HCT116 (cell line): ENCODE results near the gene C1QTNF9B. TPM values are rescaled to one million over a fixed set of nuclear protein-coding genes. Genes with fewer than 3 reads are reported as not detected.

Source experiments
- ATAC-seq: fragments of 200-7000 bp; cut with Tn5 transposase; 2 replicates; pipeline ENCODE4 v1.9.1; 2020; ENCODE audit warnings: mild to moderate bottlenecking, moderate library complexity
- BruUV-seq: library from RNA; stranded (reverse); fragments of 400-500 nt; replicated peaks from 2 replicates; lab custom pipeline; 2021; lab: Mats Ljungman, UMichigan
- CTCF ChIA-PET: fragments of 300-600 bp; sonication (Branson Sonifier 250); formaldehyde crosslinking; loops from one replicate; lab custom pipeline; 2021; ENCODE audit warnings: antibody characterized with exemption; lab: Charles Lee
- POLR2A ChIA-PET: fragments of 300-600, 350-600 bp; sonication (Branson Sonifier 250); formaldehyde crosslinking; loops from one replicate; lab custom pipeline; 2021; ENCODE audit warnings: antibody characterized with exemption; lab: Charles Lee
- RAD21 ChIA-PET, 2 experiments: fragments of 300-600 bp; sonication (Branson Sonifier 250); formaldehyde crosslinking; loops; one replicate each; lab custom pipeline; 2023; ENCODE audit warnings: low total read pairs in 2 of 2; ENCODE audit not compliant: uncharacterized antibody in 2 of 2, unreplicated experiment in 2 of 2, low non-redundant PET in 1 of 2; lab: Charles Lee
- DNase-seq: peaks from one replicate; pipeline ENCODE4 v3.0.0-alpha.2; 2010; ENCODE audit warnings: low read depth, low spot score
- H2AFZ ChIP-seq: fragments of 200-600 bp; shearing (Covaris generic), sonication (generic); 2 replicates; pipeline ENCODE4 v1.6.1; 2017; ENCODE audit warnings: low read depth, mixed run types, mixed read lengths, antibody characterized with exemption, low read length; ENCODE audit not compliant: poor library complexity, severe bottlenecking
- H3K27ac ChIP-seq: 2 replicates; pipeline ENCODE4 v1.5.1; 2012; ENCODE audit warnings: low read depth, low read length
- H3K27me3 ChIP-seq: fragments of 200-600 bp; sonication (generic); 2 replicates; pipeline ENCODE4 v1.6.1; 2016; ENCODE audit warnings: mixed run types, low read length, mixed read lengths; ENCODE audit not compliant: insufficient read depth
- H3K36me3 ChIP-seq, 2 experiments: fragments of 200-500 bp in 1 of 2; fragments of 200-600 bp in 1 of 2; sonication (Bioruptor generic) in 1 of 2; sonication (generic) in 1 of 2; 2 replicates each; pipeline versions ENCODE4 v1.5.1 to v1.6.1; 2014 to 2016; ENCODE audit warnings: low read length in 2 of 2, inconsistent platforms in 1 of 2, mixed read lengths in 1 of 2, mixed run types in 1 of 2; ENCODE audit not compliant: insufficient read depth in 2 of 2, control insufficient read depth in 1 of 2
- H3K4me1 ChIP-seq, 2 experiments: fragments of 200-600 bp in 1 of 2; sonication (generic) in 1 of 2; 2 replicates each; pipeline versions ENCODE4 v1.5.1 to v1.6.1; 2012 to 2017; ENCODE audit warnings: low read length in 2 of 2, inconsistent platforms in 1 of 2, mild to moderate bottlenecking in 1 of 2, mixed read lengths in 1 of 2, mixed run types in 1 of 2, moderate library complexity in 1 of 2; ENCODE audit not compliant: insufficient read depth in 2 of 2, control insufficient read depth in 1 of 2
- H3K4me2 ChIP-seq: fragments of 200-600 bp; sonication (generic); 2 replicates; pipeline ENCODE4 v1.6.1; 2017; ENCODE audit warnings: mixed run types, low read length, mixed read lengths
- H3K4me3 ChIP-seq, 2 experiments: fragments of 200-600 bp in 1 of 2; sonication (generic) in 1 of 2; replicated peaks in 1 of 2; 2 replicates each; pipeline ENCODE4 v1.5.1; 2011 to 2016; ENCODE audit warnings: low read length in 2 of 2, control low read depth in 1 of 2, low read depth in 1 of 2, mild to moderate bottlenecking in 1 of 2, mixed read lengths in 1 of 2, mixed run types in 1 of 2
- H3K79me2 ChIP-seq: fragments of 200-600 bp; sonication (generic); 2 replicates; pipeline ENCODE4 v1.6.1; 2017; ENCODE audit warnings: mild to moderate bottlenecking, mixed run types, low read length, moderate library complexity, mixed read lengths; ENCODE audit not compliant: insufficient read depth
- H3K9ac ChIP-seq: fragments of 200-600 bp; sonication (generic); 2 replicates; pipeline ENCODE4 v1.6.1; 2016; ENCODE audit warnings: low read length, mixed read lengths
- H3K9me2 ChIP-seq: fragments of 200-600 bp; sonication (generic), shearing (Covaris generic); 2 replicates; pipeline ENCODE4 v1.6.1; 2017; ENCODE audit warnings: mixed run types, mild to moderate bottlenecking, moderate library complexity; ENCODE audit not compliant: insufficient read depth
- H3K9me3 ChIP-seq, 2 experiments: fragments of 200-500 bp in 1 of 2; fragments of 200-600 bp in 1 of 2; sonication (Bioruptor generic) in 1 of 2; sonication (generic) in 1 of 2; 2 replicates each; pipeline ENCODE4 v1.6.1; 2014 to 2017; ENCODE audit warnings: low read length in 2 of 2, mixed read lengths in 2 of 2, inconsistent platforms in 1 of 2, low read depth in 1 of 2, mild to moderate bottlenecking in 1 of 2, mixed run types in 1 of 2, moderate library complexity in 1 of 2; ENCODE audit not compliant: control insufficient read depth in 1 of 2, insufficient read depth in 1 of 2
- H4K20me1 ChIP-seq: fragments of 200-600 bp; sonication (generic), shearing (Covaris generic); 2 replicates; pipeline ENCODE4 v1.6.1; 2017; ENCODE audit warnings: mixed run types, mild to moderate bottlenecking, moderate library complexity; ENCODE audit not compliant: insufficient read depth
- CBX3 ChIP-seq: IDR thresholded peaks from 2 replicates; pipeline ENCODE4 v1.6.1; 2012; ENCODE audit warnings: low read depth
- CEBPB ChIP-seq: IDR thresholded peaks from 2 replicates; pipeline ENCODE4 v1.6.1; 2012; ENCODE audit warnings: low read depth
- CTCF ChIP-seq, 3 experiments: fragments of 200-600 bp in 1 of 3; sonication (generic) in 1 of 3; IDR thresholded peaks in 2 of 3; conservative IDR thresholded peaks in 1 of 3; 2 replicates each; pipeline ENCODE4 v1.5.1; 2012 to 2017; ENCODE audit warnings: low read depth in 2 of 3, low read length in 2 of 3, antibody characterized with exemption in 1 of 3, borderline replicate concordance in 1 of 3, control low read depth in 1 of 3, mild to moderate bottlenecking in 1 of 3, mixed read lengths in 1 of 3, mixed run types in 1 of 3, moderate library complexity in 1 of 3; ENCODE audit not compliant: insufficient read depth in 1 of 3
- EGR1 ChIP-seq: IDR thresholded peaks from 2 replicates; pipeline ENCODE4 v1.6.1; 2012; ENCODE audit warnings: low read depth
- ELF1 ChIP-seq: IDR thresholded peaks from 2 replicates; pipeline ENCODE4 v1.6.1; 2012; ENCODE audit warnings: low read depth, borderline replicate concordance
- EZH2phosphoT487 ChIP-seq: fragments of 200-600 bp; IDR thresholded peaks from 2 replicates; pipeline ENCODE4 v1.6.1; 2018; ENCODE audit warnings: antibody characterized with exemption, borderline replicate concordance
- FOSL1 ChIP-seq: IDR thresholded peaks from 2 replicates; pipeline ENCODE4 v1.6.1; 2012; ENCODE audit warnings: low read depth
- JUND ChIP-seq: IDR thresholded peaks from 2 replicates; pipeline ENCODE4 v1.6.1; 2012
- POLR2A ChIP-seq: IDR thresholded peaks from 2 replicates; pipeline ENCODE4 v1.7.0; 2011; ENCODE audit warnings: borderline replicate concordance; ENCODE audit not compliant: insufficient read depth, insufficient read length; ENCODE audit errors: extremely low read depth
- POLR2AphosphoS5 ChIP-seq: IDR thresholded peaks from 2 replicates; pipeline ENCODE4 v1.6.1; 2011; ENCODE audit warnings: mild to moderate bottlenecking, low read depth, low read length, moderate library complexity
- RAD21 ChIP-seq: IDR thresholded peaks from 2 replicates; pipeline ENCODE4 v1.6.1; 2012; ENCODE audit warnings: low read depth, mild to moderate bottlenecking
- SIN3A ChIP-seq: IDR thresholded peaks from 2 replicates; pipeline ENCODE4 v1.6.1; 2012; ENCODE audit warnings: low read depth
- SP1 ChIP-seq: IDR thresholded peaks from 2 replicates; pipeline ENCODE4 v1.6.1; 2012; ENCODE audit warnings: low read depth
- SRF ChIP-seq: IDR thresholded peaks from 2 replicates; pipeline ENCODE4 v1.6.1; 2012; ENCODE audit warnings: low read depth
- TCF7L2 ChIP-seq: IDR thresholded peaks from 2 replicates; pipeline ENCODE4 v1.7.0; 2011; ENCODE audit warnings: borderline replicate concordance, inconsistent platforms; ENCODE audit not compliant: insufficient read depth, insufficient read length; ENCODE audit errors: extremely low read depth
- YY1 ChIP-seq: IDR thresholded peaks from 2 replicates; pipeline ENCODE4 v1.6.1; 2011; ENCODE audit warnings: low read length, low read depth, moderate library complexity, mild to moderate bottlenecking; ENCODE audit not compliant: insufficient replicate concordance; ENCODE audit errors: extremely low read depth
- ZFX ChIP-seq: fragments of 450-650 bp; IDR thresholded peaks from 2 replicates; pipeline ENCODE4 v1.6.1; 2017
- ZNF274 ChIP-seq: fragments of 200-500 bp; sonication (Bioruptor generic); IDR thresholded peaks from 2 replicates; pipeline ENCODE4 v1.6.1; 2014; ENCODE audit warnings: mild to moderate bottlenecking, low read depth, low read length, inconsistent platforms
- intact Hi-C: fragments of 100-400 bp; cut with micrococcal nuclease; formaldehyde crosslinking; loops from 2 replicates; pipeline ENCODE4 v1.10.0; 2022
- total RNA-seq: library from RNA; stranded (reverse); gene quantifications from one replicate; pipeline ENCODE4 v1.2.1, GENCODE V29; 2021; ENCODE audit not compliant: unreplicated experiment
- TF ChIP-seq, protein P1 (sequence below): IDR thresholded peaks from 2 replicates; pipeline ENCODE4 v1.6.1; 2012
- TF ChIP-seq, protein P2 (sequence below): IDR thresholded peaks from 2 replicates; pipeline ENCODE4 v1.6.1; 2011; ENCODE audit warnings: mild to moderate bottlenecking, low read length, moderate library complexity; ENCODE audit not compliant: insufficient replicate concordance; ENCODE audit errors: extremely low read depth
- TF ChIP-seq, protein P3 (sequence below): IDR thresholded peaks from 2 replicates; pipeline ENCODE4 v1.6.1; 2012

C1QTNF9B gene
- total RNA-seq, 1 experiment from 2014 or later = not detected

- TF ChIP-seq ZNF274 (no peak), FOSL1 (no peak), POLR2AphosphoS5 (no peak), SP1 (no peak), SRF (no peak), POLR2A (no peak), EGR1 (no peak), RAD21 (no peak), JUND (no peak), CBX3 (no peak), CEBPB (no peak)
- TF ChIP-seq, protein P1, sequence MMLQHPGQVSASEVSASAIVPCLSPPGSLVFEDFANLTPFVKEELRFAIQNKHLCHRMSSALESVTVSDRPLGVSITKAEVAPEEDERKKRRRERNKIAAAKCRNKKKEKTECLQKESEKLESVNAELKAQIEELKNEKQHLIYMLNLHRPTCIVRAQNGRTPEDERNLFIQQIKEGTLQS = no peak
Measured at GRCh38 chr13:23945612-23946011, 48.3 kb upstream of the C1QTNF9B start (continued).

- Histone ChIP-seq H3K4me2 (no peak overlapping the region), H2AFZ (no peak overlapping the region), H3K27ac (no peak overlapping the region), H3K27me3 (peaks cover 7% of the 10 kb centered on the region; the same call in 1 of the 2 replicates), H3K4me3 (no peak overlapping the region), H3K79me2 (no peaks in the 10 kb centered on the region), H3K9me3 (no peaks in the 10 kb centered on the region), H3K36me3 (no peaks in the 10 kb centered on the region), H3K4me1 (no peaks in the 10 kb centered on the region), H3K9me2 (no peaks in the 10 kb centered on the region), H4K20me1 (no peaks in the 10 kb centered on the region), H3K9ac (no peak overlapping the region)
- intact Hi-C loops = no loop called here
- POLR2A ChIA-PET = no interaction called here
- RAD21 ChIA-PET = no interaction called here
- no peak for DNase-seq
- TF ChIP-seq ZFX = no peak
- no peak for TF ChIP-seq ZNF274
- no peak for TF ChIP-seq EZH2phosphoT487
- no peak for TF ChIP-seq CBX3
- TF ChIP-seq YY1 = no peak
- no peak for TF ChIP-seq CTCF (IDR thresholded peaks at IDR 0.05 in 2 of 3, conservative IDR thresholded peaks at IDR 0.05 in 1 of 3; ENCODE audit: borderline replicate concordance in 1 of 3, insufficient read depth in 1 of 3, low read depth in 2 of 3, low read length in 2 of 3)
- no peak for TF ChIP-seq SP1
- TF ChIP-seq EGR1 = no peak
- TF ChIP-seq SRF = no peak
- TF ChIP-seq SIN3A = no peak
- TF ChIP-seq RAD21 = no peak
- TF ChIP-seq JUND = no peak
- TF ChIP-seq, protein P2, sequence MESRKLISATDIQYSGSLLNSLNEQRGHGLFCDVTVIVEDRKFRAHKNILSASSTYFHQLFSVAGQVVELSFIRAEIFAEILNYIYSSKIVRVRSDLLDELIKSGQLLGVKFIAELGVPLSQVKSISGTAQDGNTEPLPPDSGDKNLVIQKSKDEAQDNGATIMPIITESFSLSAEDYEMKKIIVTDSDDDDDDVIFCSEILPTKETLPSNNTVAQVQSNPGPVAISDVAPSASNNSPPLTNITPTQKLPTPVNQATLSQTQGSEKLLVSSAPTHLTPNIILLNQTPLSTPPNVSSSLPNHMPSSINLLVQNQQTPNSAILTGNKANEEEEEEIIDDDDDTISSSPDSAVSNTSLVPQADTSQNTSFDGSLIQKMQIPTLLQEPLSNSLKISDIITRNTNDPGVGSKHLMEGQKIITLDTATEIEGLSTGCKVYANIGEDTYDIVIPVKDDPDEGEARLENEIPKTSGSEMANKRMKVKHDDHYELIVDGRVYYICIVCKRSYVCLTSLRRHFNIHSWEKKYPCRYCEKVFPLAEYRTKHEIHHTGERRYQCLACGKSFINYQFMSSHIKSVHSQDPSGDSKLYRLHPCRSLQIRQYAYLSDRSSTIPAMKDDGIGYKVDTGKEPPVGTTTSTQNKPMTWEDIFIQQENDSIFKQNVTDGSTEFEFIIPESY = no peak
- no peak for TF ChIP-seq POLR2A
- TF ChIP-seq ELF1 = no peak
- no peak for TF ChIP-seq TCF7L2
- TF ChIP-seq, protein P1 = no peak
- TF ChIP-seq, protein P3, sequence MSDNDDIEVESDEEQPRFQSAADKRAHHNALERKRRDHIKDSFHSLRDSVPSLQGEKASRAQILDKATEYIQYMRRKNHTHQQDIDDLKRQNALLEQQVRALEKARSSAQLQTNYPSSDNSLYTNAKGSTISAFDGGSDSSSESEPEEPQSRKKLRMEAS = no peak
- ATAC-seq = no peak
- BruUV-seq = no TSS peak
- CTCF ChIA-PET = no interaction called here
Measured at GRCh38 chr13:23941211-23941610, 43.9 kb upstream of the C1QTNF9B start.
